ENCODE data around the gene GALNT11.

GRCh38 chr7:152149363-152149762, 123.9 kb downstream of the GALNT11 start:
- TF ChIP-seq CTCF (IDR thresholded peaks at IDR 0.05) (no peak), POLR2A (IDR thresholded peaks at IDR 0.05) (no peak)

Data from breast epithelium (tissue), 3 donors.